Measurements from ENCODE around the gene LPAR6. TPM values are rescaled to one million over a fixed set of nuclear protein-coding genes. Genes with fewer than 3 reads are reported as not detected.

LPAR6 gene
- total and polyA plus RNA-seq, 5 experiments from 2014 or later: 7.3 to 14.7 (median 10.4) TPM

DNA sequence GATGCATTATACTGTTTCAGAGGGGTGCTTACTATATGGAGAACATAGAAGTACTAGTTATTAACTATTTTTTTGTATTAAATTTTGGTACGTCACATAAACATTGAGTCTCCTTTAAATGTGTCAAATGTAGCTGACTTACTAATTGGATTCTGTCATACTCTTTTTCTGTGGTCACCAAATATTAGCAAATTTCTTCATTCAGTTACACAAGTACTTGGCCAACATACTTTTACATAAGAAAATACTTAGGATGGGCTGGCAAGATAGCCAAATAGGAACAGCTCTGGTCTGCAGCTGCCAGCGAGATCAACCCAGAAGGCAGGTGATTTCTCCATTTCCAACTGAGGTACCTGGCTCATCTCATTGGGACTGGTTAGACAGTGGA lies 19.2 kb downstream of the LPAR6 start:
- POLR2A ChIA-PET: no interaction called here
- H3K9me3 Mint-ChIP-seq: peaks cover 0 to 38% (median 8%) of the 10 kb centered on the region in 9 donors
- no peak overlapping the region for H3K27ac Mint-ChIP-seq

DNA sequence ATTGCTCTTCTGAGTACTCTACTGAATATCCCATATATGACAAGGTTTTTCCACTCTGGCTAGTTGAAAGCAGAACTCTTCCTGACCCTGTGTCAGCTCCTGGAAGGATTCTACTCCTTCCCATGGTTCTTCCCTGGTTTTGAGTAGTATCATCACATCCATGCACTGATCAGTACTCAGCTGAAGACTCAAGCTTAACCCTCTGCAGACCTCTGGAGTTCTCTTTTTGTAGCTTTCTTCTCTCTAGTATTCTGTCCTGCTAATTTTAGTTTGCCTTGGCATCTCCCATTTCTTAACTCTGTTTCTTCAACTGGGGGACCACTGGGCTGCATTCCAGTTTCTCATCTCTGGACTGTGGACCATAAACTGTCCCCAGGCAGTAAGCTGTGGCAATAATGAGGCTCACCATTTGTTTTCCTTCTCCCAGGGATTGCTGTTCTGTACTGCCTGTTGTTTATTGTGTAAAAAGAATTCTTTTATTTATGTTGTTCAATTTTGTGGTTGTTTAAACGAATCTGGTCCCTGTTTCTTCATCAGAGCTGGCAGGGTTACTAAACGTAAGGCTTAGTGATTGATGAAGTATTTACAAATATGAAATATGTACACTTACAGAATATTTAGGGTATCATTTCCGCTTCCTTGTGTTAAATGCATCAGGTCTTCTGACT lies 19.7 kb downstream of the LPAR6 start:
- peaks cover 30 to 70% (median 49%) of the 10 kb centered on the region in 3 donors for H3K36me3 Mint-ChIP-seq
- no peak overlapping the region for H3K27ac Mint-ChIP-seq
- ATAC-seq (no peak), DNase-seq (no peak)
- POLR2A ChIA-PET: no interaction called here
- no peaks in the 10 kb centered on the region for H3K27me3 Mint-ChIP-seq
- no peak overlapping the region for H3K4me3 Mint-ChIP-seq
- H3K4me1 Mint-ChIP-seq: no peaks in the 10 kb centered on the region
- H3K9me3 Mint-ChIP-seq: peaks cover 0 to 38% (median 8%) of the 10 kb centered on the region in 9 donors

More for the DNA sequence above, 19.2 kb downstream of the LPAR6 start:
- no peak for ATAC-seq
- DNase-seq: no peak
- H3K4me1 Mint-ChIP-seq: no peaks in the 10 kb centered on the region
- H3K36me3 Mint-ChIP-seq: peaks cover 30 to 65% (median 44%) of the 10 kb centered on the region in 3 donors
- no peaks in the 10 kb centered on the region for H3K27me3 Mint-ChIP-seq
- no peak overlapping the region for H3K4me3 Mint-ChIP-seq

GRCh38 chr13:48391257-48391656 lies 21.7 kb downstream of the LPAR6 start:
- H3K36me3 Mint-ChIP-seq: peaks cover 30 to 68% (median 49%) of the 10 kb centered on the region in 3 donors
- no peak overlapping the region for H3K4me3 Mint-ChIP-seq
- no peak for DNase-seq
- H3K27ac Mint-ChIP-seq: no peak overlapping the region
- no peaks in the 10 kb centered on the region for H3K4me1 Mint-ChIP-seq
- H3K27me3 Mint-ChIP-seq: no peaks in the 10 kb centered on the region
- H3K9me3 Mint-ChIP-seq: peaks cover 0 to 37% (median 8%) of the 10 kb centered on the region in 9 donors
- no peak for ATAC-seq
- POLR2A ChIA-PET: no interaction called here

- H3K4me1 Mint-ChIP-seq: no peaks in the 10 kb centered on the region
- DNase-seq: no peak
- no peak overlapping the region for H3K27ac Mint-ChIP-seq
- no peaks in the 10 kb centered on the region for H3K27me3 Mint-ChIP-seq
- H3K4me3 Mint-ChIP-seq: no peak overlapping the region
- POLR2A ChIA-PET: no interaction called here
- ATAC-seq: no peak
- H3K36me3 Mint-ChIP-seq: peaks cover 16 to 45% (median 39%) of the 10 kb centered on the region in 3 donors
- peaks cover 0 to 17% (median 0%) of the 10 kb centered on the region in 9 donors for H3K9me3 Mint-ChIP-seq
These were observed 26.1 kb downstream of the LPAR6 start for GRCh38 chr13:48386816-48387215.

GRCh38 chr13:48383384-48383783 lies 29.5 kb downstream of the LPAR6 start:
- Mint-ChIP-seq H3K9me3 (no peaks in the 10 kb centered on the region), H3K4me1 (peaks cover 0 to 2% (median 0%) of the 10 kb centered on the region in 4 donors), H3K27me3 (no peaks in the 10 kb centered on the region), H3K27ac (no peak overlapping the region), H3K36me3 (peaks cover 0 to 49% (median 39%) of the 10 kb centered on the region in 3 donors), H3K4me3 (no peak overlapping the region)
- no peak for DNase-seq
- POLR2A ChIA-PET: no interaction called here
- ATAC-seq: no peak

- ATAC-seq: no peak
- Mint-ChIP-seq H3K27me3 (no peaks in the 10 kb centered on the region), H3K27ac (no peak overlapping the region), H3K4me3 (no peak overlapping the region), H3K36me3 (peaks cover 3 to 63% (median 36%) of the 10 kb centered on the region in 3 donors), H3K4me1 (peaks cover 0 to 2% (median 0%) of the 10 kb centered on the region in 4 donors), H3K9me3 (no peaks in the 10 kb centered on the region)
- no peak for DNase-seq
- POLR2A ChIA-PET: no interaction called here
These were observed 32.3 kb downstream of the LPAR6 start for GRCh38 chr13:48380581-48380980.

- no peak overlapping the region for H3K27ac Mint-ChIP-seq
- ATAC-seq: no peak
- peaks cover 0 to 2% (median 0%) of the 10 kb centered on the region in 4 donors for H3K4me1 Mint-ChIP-seq
- POLR2A ChIA-PET: no interaction called here
- H3K27me3 Mint-ChIP-seq: no peaks in the 10 kb centered on the region
- DNase-seq: no peak
- peaks cover 0 to 9% (median 0%) of the 10 kb centered on the region in 9 donors for H3K9me3 Mint-ChIP-seq
- no peak overlapping the region for H3K4me3 Mint-ChIP-seq
- H3K36me3 Mint-ChIP-seq: peaks cover 20 to 69% (median 48%) of the 10 kb centered on the region in 3 donors
These were observed 35.1 kb downstream of the LPAR6 start for GRCh38 chr13:48377857-48378256.

DNA sequence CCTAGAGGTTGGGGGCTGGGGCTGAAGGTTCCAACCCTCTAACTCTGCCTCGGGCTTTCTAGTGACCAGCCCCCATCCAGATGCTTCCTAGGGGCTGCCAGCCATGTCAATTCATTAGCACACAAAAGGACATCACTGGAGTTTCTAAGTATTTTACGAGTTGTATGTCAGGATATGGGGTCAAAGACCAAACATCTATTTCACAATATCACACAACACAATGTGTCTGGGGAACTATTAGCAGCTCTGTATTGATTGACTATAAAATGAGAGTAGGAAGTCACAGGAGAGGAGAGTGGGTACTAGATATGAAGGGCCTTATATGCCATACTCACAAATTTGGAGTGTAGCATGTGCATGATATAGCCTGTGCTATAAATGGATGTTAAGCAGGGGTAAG lies 42.1 kb downstream of the LPAR6 start:
- Mint-ChIP-seq H3K27me3 (no peaks in the 10 kb centered on the region), H3K4me3 (no peak overlapping the region), H3K36me3 (peaks cover 28 to 36% (median 29%) of the 10 kb centered on the region in 3 donors), H3K9me3 (peaks cover 0 to 9% (median 0%) of the 10 kb centered on the region in 9 donors), H3K27ac (peak overlapping the region in 1 of 10 donors; percentile 15), H3K4me1 (peaks cover 0 to 2% (median 0%) of the 10 kb centered on the region in 4 donors)
- DNase-seq: no peak
- POLR2A ChIA-PET: no interaction called here
- ATAC-seq: no peak

DNA sequence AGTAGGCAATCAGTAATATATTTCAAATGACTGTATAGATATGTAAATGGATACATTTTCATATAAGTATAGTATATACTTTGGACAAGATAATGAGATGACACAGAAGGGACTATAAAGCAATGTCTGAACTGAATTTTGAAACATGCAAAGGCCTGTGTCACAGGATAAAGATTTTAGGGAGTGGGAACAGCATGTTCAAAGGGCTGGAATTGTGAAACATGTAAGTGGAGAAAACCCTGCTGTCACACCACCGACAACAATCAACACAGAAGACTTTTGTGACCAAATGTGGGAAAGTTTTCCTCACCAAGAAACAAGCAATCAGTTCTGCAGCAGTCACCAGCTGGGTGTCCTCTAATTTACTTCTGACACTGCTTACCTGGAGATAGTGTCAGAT lies 42.9 kb downstream of the LPAR6 start:
- Mint-ChIP-seq H3K36me3 (peaks cover 26 to 35% (median 26%) of the 10 kb centered on the region in 3 donors), H3K4me3 (no peak overlapping the region), H3K27ac (no peak overlapping the region), H3K4me1 (peaks cover 0 to 2% (median 0%) of the 10 kb centered on the region in 4 donors), H3K9me3 (peaks cover 0 to 7% (median 0%) of the 10 kb centered on the region in 9 donors), H3K27me3 (no peaks in the 10 kb centered on the region)
- no peak for ATAC-seq
- no peak for DNase-seq
- POLR2A ChIA-PET: no interaction called here

Other genes with a start within 250 kb of the LPAR6 start
- 100 to 1,000 TPM; 733 to 793 TPM for gene ITM2B, start 179.9 kb downstream of the LPAR6 start, total RNA-seq
- gene ITM2B, start 179.9 kb downstream of the LPAR6 start, polyA plus RNA-seq: 1,000 to 10,000 TPM; 1,063 to 1,292 (median 1,234) TPM
- 10 to 100 TPM; 27.3 to 32.6 TPM for gene RB1, start 109.4 kb downstream of the LPAR6 start, total RNA-seq
- 10 to 100 TPM; 11.9 to 18.0 (median 12.5) TPM for gene RB1, start 109.4 kb downstream of the LPAR6 start, polyA plus RNA-seq
- 1 to 10 TPM; 8.1 to 9.8 TPM for gene RCBTB2, start 120.0 kb upstream of the LPAR6 start, total RNA-seq
- 10 to 100 TPM in 1 of 3 donors, 1 to 10 TPM in 2; 6.3 to 17.6 (median 6.3) TPM for gene RCBTB2, start 120.0 kb upstream of the LPAR6 start, polyA plus RNA-seq
- gene CYSLTR2, start 240.8 kb upstream of the LPAR6 start, total RNA-seq: 1 to 10 TPM; 1.5 to 2.1 TPM
- gene CYSLTR2, start 240.8 kb upstream of the LPAR6 start, polyA plus RNA-seq: under 1 TPM; 0.37 to 0.81 (median 0.60) TPM

Data from naive thymus-derived CD8-positive, alpha-beta T cell (primary cell).